Body of pancreas (tissue), 4 donors: Measurements from ENCODE around the gene SYCP2.

Experiments used
- POLR2A ChIP-seq, 3 donors: fragments of 450-650 bp; IDR thresholded peaks; one replicate each; pipeline ENCODE4 v1.6.1; 2016; ENCODE audit warnings: antibody characterized with exemption in 3 of 3, mild to moderate bottlenecking in 2 of 3
- TF ChIP-seq, protein P1 (sequence below), 7 experiments: fragments of 450-650 bp in 4 of 7; fragments of 200-600 bp in 3 of 7; sonication (generic) in 3 of 7; IDR thresholded peaks; one replicate each; pipeline ENCODE4 v1.5.1; 2016 to 2019; ENCODE audit warnings: antibody characterized with exemption in 7 of 7

DNA sequence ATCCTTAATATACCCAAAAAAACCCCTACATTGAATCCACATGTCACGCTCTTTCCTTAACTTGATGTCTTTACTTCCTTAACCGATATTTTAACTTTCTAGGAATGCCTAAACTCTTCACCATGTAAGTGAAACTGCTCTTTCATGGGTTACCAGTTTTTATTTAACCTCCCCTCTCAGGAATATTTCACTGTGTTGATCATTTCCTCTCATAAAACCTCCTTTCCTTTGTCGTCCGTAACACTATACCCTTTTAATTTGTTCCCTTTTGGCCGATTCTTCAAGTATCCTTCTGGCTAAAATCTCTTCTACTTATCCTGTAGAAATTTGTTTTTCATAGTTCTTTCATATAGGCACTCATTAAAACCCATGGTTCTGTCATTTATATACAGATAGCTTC, 24.6 kb downstream of the SYCP2 start:
- TF ChIP-seq, protein P1, sequence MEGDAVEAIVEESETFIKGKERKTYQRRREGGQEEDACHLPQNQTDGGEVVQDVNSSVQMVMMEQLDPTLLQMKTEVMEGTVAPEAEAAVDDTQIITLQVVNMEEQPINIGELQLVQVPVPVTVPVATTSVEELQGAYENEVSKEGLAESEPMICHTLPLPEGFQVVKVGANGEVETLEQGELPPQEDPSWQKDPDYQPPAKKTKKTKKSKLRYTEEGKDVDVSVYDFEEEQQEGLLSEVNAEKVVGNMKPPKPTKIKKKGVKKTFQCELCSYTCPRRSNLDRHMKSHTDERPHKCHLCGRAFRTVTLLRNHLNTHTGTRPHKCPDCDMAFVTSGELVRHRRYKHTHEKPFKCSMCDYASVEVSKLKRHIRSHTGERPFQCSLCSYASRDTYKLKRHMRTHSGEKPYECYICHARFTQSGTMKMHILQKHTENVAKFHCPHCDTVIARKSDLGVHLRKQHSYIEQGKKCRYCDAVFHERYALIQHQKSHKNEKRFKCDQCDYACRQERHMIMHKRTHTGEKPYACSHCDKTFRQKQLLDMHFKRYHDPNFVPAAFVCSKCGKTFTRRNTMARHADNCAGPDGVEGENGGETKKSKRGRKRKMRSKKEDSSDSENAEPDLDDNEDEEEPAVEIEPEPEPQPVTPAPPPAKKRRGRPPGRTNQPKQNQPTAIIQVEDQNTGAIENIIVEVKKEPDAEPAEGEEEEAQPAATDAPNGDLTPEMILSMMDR (IDR thresholded peaks at IDR 0.05) = no peak
- TF ChIP-seq POLR2A (IDR thresholded peaks at IDR 0.05) = no peak
